ENCODE data around the gene GPBP1. TPM values are rescaled to one million over a fixed set of nuclear protein-coding genes. Genes with fewer than 3 reads are reported as not detected.

Gene GPBP1
- total and polyA plus RNA-seq, 2 of the 4 experiments (the other 2 are of a cell fraction): 24.3 to 29.2 TPM

DNA sequence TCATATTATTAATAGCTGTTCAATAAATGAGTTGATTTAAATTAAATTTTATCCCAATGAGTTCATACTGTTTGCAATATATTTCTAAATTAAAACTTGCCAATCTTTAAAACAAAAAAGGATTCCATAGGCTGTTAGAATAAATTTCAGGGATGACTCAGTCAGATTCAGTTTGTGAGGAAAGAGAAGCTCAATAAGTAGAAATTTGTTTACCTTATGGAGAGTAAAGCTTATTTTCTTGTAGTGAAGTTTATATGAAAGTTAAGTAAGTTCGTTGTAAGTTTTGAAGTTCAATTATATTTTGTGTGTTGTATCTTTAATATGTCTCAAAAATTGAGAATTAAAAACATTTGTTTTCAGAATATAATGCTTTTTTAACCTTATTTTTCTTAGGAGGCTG, 29.0 kb downstream of the GPBP1 start:
- Histone ChIP-seq H3K9me1 (ENCODE audit: insufficient read depth, low read length) (peaks cover 17% of the 10 kb centered on the region), H2AK9ac (replicated peaks; ENCODE audit: low read depth, low read length, poor library complexity) (no peak overlapping the region), H3K9me3 (ENCODE audit: control insufficient read depth, insufficient read depth, low read length) (no peaks in the 10 kb centered on the region), H4K5ac (ENCODE audit: low read depth, low read length) (no peak overlapping the region), H3K18ac (ENCODE audit: low read depth, low read length) (no peak overlapping the region), H3K4ac (ENCODE audit: low read depth, low read length) (no peak overlapping the region), H2BK5ac (ENCODE audit: low read depth, low read length, poor library complexity, severe bottlenecking) (peak overlapping the region; percentile 77), H3K56ac (ENCODE audit: extremely low read depth, insufficient read depth, low read length) (no peak overlapping the region), H3K14ac (replicated peaks; ENCODE audit: low read depth, low read length) (no peak overlapping the region), H3K4me1 (ENCODE audit: control insufficient read depth, insufficient read depth, low read length) (peaks cover 13% of the 10 kb centered on the region), H3K4me3 (ENCODE audit: insufficient read depth, low read depth, low read length) (no peak overlapping the region), H3K27me3 (ENCODE audit: control insufficient read depth, insufficient read depth, low read length) (no peaks in the 10 kb centered on the region), H3K36me3 (ENCODE audit: control insufficient read depth, insufficient read depth, low read length) (peaks cover 2% of the 10 kb centered on the region; the same call in 1 of the 2 replicates), H2BK15ac (ENCODE audit: low read depth, low read length) (no peak overlapping the region), H4K20me1 (ENCODE audit: insufficient read depth, low read length) (peaks cover 59% of the 10 kb centered on the region), H3K23ac (ENCODE audit: low read depth, low read length) (no peak overlapping the region), H2BK120ac (ENCODE audit: low read depth, low read length) (no peak overlapping the region), H3K79me1 (ENCODE audit: low read depth in 1 of 2, low read length in 2 of 2) (peaks cover 34 to 77% of the 10 kb centered on the region in 2 experiments), H3K4me2 (ENCODE audit: low read depth, low read length) (peak overlapping the region; percentile 70), H4K8ac (ENCODE audit: low read depth in 2 of 2, low read length in 2 of 2) (no peak overlapping the region), H4K91ac (ENCODE audit: insufficient read depth, low read depth, low read length) (no peak overlapping the region), H3K27ac (ENCODE audit: insufficient read depth, low read length) (no peak overlapping the region), H2AFZ (replicated peaks; ENCODE audit: low read length, poor library complexity) (no peak overlapping the region), H2AK5ac (ENCODE audit: low read depth, low read length) (no peak overlapping the region), H3K9ac (ENCODE audit: low read depth, low read length) (no peak overlapping the region), H2BK20ac (ENCODE audit: low read depth, low read length) (no peak overlapping the region)
- intact Hi-C loops (cut with micrococcal nuclease) (no loop called here), in situ Hi-C loops (cut with MboI; ENCODE audit: low sequenced_read_pairs) (loop anchor here (25.0 kb wide), 2 partner anchors 941 to 1241 kb away; no protein-coding TSS in a partner anchor), dilution Hi-C loops (cut with HindIII; ENCODE audit: low sequenced_read_pairs, unreplicated experiment) (no loop called here)
- ATAC-seq (ENCODE audit: low read depth) (peak; percentile 73), DNase-seq (peak; percentile 67)
- BruUV-seq (replicated peaks): no TSS peak
- TF ChIP-seq MAZ (IDR thresholded peaks at IDR 0.05; ENCODE audit: borderline replicate concordance, low read depth, low read length) (no peak), BHLHE40 (IDR thresholded peaks at IDR 0.05; ENCODE audit: low read depth, low read length) (no peak), RCOR1 (IDR thresholded peaks at IDR 0.05; ENCODE audit: insufficient replicate concordance, low read length) (no peak), FOS (IDR thresholded peaks at IDR 0.05; ENCODE audit: low read depth, low read length) (peak; percentile 23; the same call in 1 of the 2 replicates), CHD1 (IDR thresholded peaks at IDR 0.05; ENCODE audit: low read depth, low read length) (no peak), MXI1 (IDR thresholded peaks at IDR 0.05; ENCODE audit: borderline replicate concordance, low read depth, low read length) (no peak), MAFK (IDR thresholded peaks at IDR 0.05; ENCODE audit: low read depth, low read length) (no peak), CEBPB (IDR thresholded peaks at IDR 0.05; ENCODE audit: low read depth, low read length) (peak; percentile 24; the same call in 1 of the 2 replicates), RAD21 (IDR thresholded peaks at IDR 0.05; ENCODE audit: low read length) (no peak)
- TF ChIP-seq, protein P1, sequence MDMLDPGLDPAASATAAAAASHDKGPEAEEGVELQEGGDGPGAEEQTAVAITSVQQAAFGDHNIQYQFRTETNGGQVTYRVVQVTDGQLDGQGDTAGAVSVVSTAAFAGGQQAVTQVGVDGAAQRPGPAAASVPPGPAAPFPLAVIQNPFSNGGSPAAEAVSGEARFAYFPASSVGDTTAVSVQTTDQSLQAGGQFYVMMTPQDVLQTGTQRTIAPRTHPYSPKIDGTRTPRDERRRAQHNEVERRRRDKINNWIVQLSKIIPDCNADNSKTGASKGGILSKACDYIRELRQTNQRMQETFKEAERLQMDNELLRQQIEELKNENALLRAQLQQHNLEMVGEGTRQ (IDR thresholded peaks at IDR 0.05; ENCODE audit: low read depth, low read length): no peak
- TF ChIP-seq, protein P2, sequence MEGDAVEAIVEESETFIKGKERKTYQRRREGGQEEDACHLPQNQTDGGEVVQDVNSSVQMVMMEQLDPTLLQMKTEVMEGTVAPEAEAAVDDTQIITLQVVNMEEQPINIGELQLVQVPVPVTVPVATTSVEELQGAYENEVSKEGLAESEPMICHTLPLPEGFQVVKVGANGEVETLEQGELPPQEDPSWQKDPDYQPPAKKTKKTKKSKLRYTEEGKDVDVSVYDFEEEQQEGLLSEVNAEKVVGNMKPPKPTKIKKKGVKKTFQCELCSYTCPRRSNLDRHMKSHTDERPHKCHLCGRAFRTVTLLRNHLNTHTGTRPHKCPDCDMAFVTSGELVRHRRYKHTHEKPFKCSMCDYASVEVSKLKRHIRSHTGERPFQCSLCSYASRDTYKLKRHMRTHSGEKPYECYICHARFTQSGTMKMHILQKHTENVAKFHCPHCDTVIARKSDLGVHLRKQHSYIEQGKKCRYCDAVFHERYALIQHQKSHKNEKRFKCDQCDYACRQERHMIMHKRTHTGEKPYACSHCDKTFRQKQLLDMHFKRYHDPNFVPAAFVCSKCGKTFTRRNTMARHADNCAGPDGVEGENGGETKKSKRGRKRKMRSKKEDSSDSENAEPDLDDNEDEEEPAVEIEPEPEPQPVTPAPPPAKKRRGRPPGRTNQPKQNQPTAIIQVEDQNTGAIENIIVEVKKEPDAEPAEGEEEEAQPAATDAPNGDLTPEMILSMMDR (conservative IDR thresholded peaks at IDR 0.05; ENCODE audit: low read depth, low read length): no peak
- TF ChIP-seq, protein P3, sequence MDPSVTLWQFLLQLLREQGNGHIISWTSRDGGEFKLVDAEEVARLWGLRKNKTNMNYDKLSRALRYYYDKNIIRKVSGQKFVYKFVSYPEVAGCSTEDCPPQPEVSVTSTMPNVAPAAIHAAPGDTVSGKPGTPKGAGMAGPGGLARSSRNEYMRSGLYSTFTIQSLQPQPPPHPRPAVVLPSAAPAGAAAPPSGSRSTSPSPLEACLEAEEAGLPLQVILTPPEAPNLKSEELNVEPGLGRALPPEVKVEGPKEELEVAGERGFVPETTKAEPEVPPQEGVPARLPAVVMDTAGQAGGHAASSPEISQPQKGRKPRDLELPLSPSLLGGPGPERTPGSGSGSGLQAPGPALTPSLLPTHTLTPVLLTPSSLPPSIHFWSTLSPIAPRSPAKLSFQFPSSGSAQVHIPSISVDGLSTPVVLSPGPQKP (IDR thresholded peaks at IDR 0.05; ENCODE audit: borderline replicate concordance, low read depth, low read length): no peak
- WGBS, 2 experiments (ENCODE audit: extremely low coverage in 2 of 2, insufficient read length in 1 of 2): 100% methylated on average over 1 of the region's 1 CpG; no CpG with 5 or more reads in 1 of the 2 experiments
- CTCF ChIA-PET: interaction anchor here (0.6 to 0.9 kb wide), 2 partner anchors 12 to 73 kb away, joined by 3 to 4 read pairs; no protein-coding TSS in a partner anchor
- POLR2A ChIA-PET (ENCODE audit: unreplicated experiment): no interaction called here
